ENCODE results near the gene ITPRIP. TPM values are rescaled to one million over a fixed set of nuclear protein-coding genes. Genes with fewer than 3 reads are reported as not detected.

Gene ITPRIP
- total RNA-seq, 1 experiment from 2014 or later = 3.3 TPM

Other genes starting within 250 kb of the ITPRIP start
- gene SFR1, start 216.3 kb downstream of the ITPRIP start, total RNA-seq (2014; rRNA removed; shearing (Covaris generic)) = 14.3 and 14.4 TPM in 2 replicates
- 0.24 and 0.69 TPM in 2 replicates for gene CFAP43, start 106.1 kb downstream of the ITPRIP start, total RNA-seq (2014; rRNA removed; shearing (Covaris generic))
- 194 and 233 TPM in 2 replicates for gene GSTO1, start 83.6 kb downstream of the ITPRIP start, total RNA-seq (2014; rRNA removed; shearing (Covaris generic))
- gene GSTO2, start 69.3 kb downstream of the ITPRIP start, total RNA-seq (2014; rRNA removed; shearing (Covaris generic)) = 0.06 and 0.48 TPM in 2 replicates
- gene CFAP58, start 15.4 kb upstream of the ITPRIP start, total RNA-seq (2014; rRNA removed; shearing (Covaris generic)) = 0.06 TPM in 2 replicates

Measured in Daoy (cell line).